AG10803 (cell line): ENCODE data around the gene PSMD6.
A peak's percentile ranks its signal among the peaks of the same experiment; 100 is the strongest.

Experiments
- DNase-seq: peaks from one replicate; pipeline ENCODE4 v3.0.0; 2010; ENCODE audit warnings: low read depth
- H3K4me3 ChIP-seq: 2 replicates; pipeline ENCODE4 v1.5.1; 2011; ENCODE audit warnings: mild to moderate bottlenecking, low read length, control low read depth
- CTCF ChIP-seq: conservative IDR thresholded peaks from 2 replicates; pipeline ENCODE4 v1.5.1; 2011; ENCODE audit warnings: mild to moderate bottlenecking, low read length, control low read depth, inconsistent platforms

PSMD6 gene

GRCh38 chr3:64016941-64017620 is 6.2 kb downstream of the PSMD6 start:
- H3K4me3 ChIP-seq: no peak overlapping the region
- no peak for TF ChIP-seq CTCF
- peak; percentile 29 for DNase-seq

- H3K4me3 ChIP-seq: no peak overlapping the region
- DNase-seq: peak; percentile 57
- no peak for TF ChIP-seq CTCF
These were observed 11.6 kb downstream of the PSMD6 start for GRCh38 chr3:64011685-64012084.

GRCh38 chr3:64010199-64010598 is 13.1 kb downstream of the PSMD6 start:
- DNase-seq: no peak
- no peak for TF ChIP-seq CTCF
- no peak overlapping the region for H3K4me3 ChIP-seq

GRCh38 chr3:64009528-64009927 is 13.8 kb downstream of the PSMD6 start:
- no peak for TF ChIP-seq CTCF
- no peak overlapping the region for H3K4me3 ChIP-seq
- no peak for DNase-seq

GRCh38 chr3:64008487-64009351 is 14.6 kb downstream of the PSMD6 start:
- DNase-seq: peak; percentile 16
- H3K4me3 ChIP-seq: no peak overlapping the region
- no peak for TF ChIP-seq CTCF

- DNase-seq: no peak
- no peak for TF ChIP-seq CTCF
- H3K4me3 ChIP-seq: no peak overlapping the region
These were observed 15.3 kb downstream of the PSMD6 start for GRCh38 chr3:64008017-64008416.

- no peak for DNase-seq
- TF ChIP-seq CTCF: no peak
- no peak overlapping the region for H3K4me3 ChIP-seq
These were observed 19.7 kb downstream of the PSMD6 start for GRCh38 chr3:64003589-64003988.
